ENCODE measurements around the gene NOX5.

Gene NOX5

DNA sequence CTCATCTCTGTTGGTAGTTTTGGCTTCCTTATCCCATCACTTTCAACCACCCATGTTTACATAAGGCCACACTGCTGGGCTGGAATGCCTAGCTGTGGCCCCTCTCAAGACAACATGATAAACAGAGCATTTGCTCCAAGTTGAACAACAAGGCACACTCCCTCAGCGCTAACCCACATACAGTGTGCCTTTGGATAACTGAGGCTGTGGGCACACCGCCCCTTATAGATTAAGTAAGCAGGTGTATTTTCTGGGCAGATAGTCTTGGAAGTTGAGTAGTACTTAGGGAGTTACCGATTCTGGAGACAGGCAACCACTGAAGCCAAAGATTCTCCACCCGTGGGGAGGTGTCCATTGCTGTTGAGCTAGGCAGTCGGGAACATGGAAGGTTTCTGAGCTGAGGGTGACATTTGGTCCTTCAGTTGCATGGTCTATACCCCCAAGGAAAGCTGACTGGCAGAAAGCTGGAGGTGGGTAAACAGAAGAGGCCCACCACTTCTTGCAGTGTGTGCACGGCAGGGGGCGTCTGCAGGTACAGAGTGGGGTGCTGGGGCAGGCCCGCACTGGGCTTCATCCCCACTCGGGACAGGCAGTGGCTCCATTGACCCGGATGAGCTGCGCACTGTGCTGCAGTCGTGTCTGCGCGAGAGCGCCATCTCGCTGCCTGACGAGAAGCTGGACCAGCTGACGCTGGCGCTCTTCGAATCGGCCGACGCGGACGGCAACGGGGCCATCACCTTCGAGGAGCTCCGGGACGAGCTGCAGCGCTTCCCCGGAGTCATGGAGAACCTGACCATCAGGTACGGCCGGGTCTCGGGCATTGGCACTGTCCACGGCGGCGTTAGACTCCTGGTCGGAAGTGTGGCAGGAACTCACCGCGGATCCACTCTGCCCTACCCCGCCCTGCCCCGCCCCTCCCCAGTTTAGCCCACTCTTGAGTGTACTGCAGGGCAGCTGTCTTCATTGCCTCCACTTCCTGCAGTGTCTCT is 16.8 kb downstream of the NOX5 start:
- Mint-ChIP-seq H3K4me1 (no peaks in the 10 kb centered on the region), H3K27ac (no peak overlapping the region), H3K4me3 (peak overlapping the region; percentile 71), H3K36me3 (ENCODE audit: low read depth) (no peaks in the 10 kb centered on the region), H3K9me3 (no peaks in the 10 kb centered on the region), H3K27me3 (ENCODE audit: low read depth, poor library complexity) (peaks cover 33% of the 10 kb centered on the region)
- DNase-seq = peak; percentile 60
- TF ChIP-seq, protein P1, sequence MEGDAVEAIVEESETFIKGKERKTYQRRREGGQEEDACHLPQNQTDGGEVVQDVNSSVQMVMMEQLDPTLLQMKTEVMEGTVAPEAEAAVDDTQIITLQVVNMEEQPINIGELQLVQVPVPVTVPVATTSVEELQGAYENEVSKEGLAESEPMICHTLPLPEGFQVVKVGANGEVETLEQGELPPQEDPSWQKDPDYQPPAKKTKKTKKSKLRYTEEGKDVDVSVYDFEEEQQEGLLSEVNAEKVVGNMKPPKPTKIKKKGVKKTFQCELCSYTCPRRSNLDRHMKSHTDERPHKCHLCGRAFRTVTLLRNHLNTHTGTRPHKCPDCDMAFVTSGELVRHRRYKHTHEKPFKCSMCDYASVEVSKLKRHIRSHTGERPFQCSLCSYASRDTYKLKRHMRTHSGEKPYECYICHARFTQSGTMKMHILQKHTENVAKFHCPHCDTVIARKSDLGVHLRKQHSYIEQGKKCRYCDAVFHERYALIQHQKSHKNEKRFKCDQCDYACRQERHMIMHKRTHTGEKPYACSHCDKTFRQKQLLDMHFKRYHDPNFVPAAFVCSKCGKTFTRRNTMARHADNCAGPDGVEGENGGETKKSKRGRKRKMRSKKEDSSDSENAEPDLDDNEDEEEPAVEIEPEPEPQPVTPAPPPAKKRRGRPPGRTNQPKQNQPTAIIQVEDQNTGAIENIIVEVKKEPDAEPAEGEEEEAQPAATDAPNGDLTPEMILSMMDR (IDR thresholded peaks at IDR 0.05) = peak; percentile 43

DNA sequence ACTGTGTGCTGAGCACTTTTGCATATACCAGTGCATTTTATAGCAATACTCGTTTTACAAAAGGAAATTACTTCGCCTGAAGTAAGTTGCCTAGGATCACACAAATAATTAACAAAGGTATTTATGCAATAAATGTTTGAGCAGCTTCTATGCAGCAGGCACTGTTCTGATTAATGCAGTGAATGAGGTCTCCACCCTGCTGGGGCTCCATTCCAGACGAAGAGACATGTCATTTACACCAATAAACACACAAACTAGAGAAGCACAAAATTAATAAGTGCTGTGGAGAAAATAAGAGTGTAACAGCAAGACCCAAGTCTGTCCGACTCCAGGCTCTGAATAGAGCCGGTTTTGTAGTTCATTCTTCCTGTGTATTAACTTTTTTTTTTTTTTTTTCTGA is 17.5 kb downstream of the NOX5 start:
- H3K4me1 Mint-ChIP-seq = no peaks in the 10 kb centered on the region
- no peaks in the 10 kb centered on the region for H3K9me3 Mint-ChIP-seq
- peak overlapping the region; percentile 71 for H3K4me3 Mint-ChIP-seq
- H3K27ac Mint-ChIP-seq = no peak overlapping the region
- H3K36me3 Mint-ChIP-seq (ENCODE audit: low read depth) = no peaks in the 10 kb centered on the region
- peaks cover 30% of the 10 kb centered on the region for H3K27me3 Mint-ChIP-seq (ENCODE audit: low read depth, poor library complexity)
- TF ChIP-seq, protein P1 (IDR thresholded peaks at IDR 0.05) = no peak
- DNase-seq = no peak

DNA sequence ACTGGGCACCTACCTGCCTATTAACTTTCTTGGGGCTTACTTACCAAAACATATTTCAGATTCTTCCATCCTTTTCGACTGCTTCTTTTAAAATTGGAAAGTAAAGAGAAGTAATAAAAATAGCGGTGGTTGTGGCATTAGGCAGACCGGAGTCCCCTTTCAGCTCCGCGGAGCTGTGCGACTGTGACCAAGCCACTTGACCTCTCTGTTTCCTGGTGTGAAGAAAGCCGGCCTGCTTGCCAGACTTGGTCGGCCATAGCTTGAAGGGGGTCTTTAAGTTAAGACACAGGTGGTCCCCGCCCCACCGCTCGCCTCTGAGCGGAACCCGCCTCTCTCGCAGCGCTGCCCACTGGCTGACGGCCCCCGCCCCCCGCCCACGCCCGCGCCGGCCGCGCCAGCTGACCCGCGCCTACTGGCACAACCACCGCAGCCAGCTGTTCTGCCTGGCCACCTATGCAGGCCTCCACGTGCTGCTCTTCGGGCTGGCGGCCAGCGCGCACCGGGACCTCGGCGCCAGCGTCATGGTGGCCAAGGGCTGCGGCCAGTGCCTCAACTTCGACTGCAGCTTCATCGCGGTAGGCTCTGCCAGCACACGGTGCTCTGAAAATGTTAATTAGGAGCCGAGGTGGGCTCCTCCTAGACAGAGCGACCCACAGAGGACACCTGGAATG is 18.3 kb downstream of the NOX5 start:
- Mint-ChIP-seq H3K9me3 (no peaks in the 10 kb centered on the region), H3K27ac (no peak overlapping the region), H3K27me3 (ENCODE audit: low read depth, poor library complexity) (peaks cover 28% of the 10 kb centered on the region), H3K4me1 (no peaks in the 10 kb centered on the region), H3K36me3 (ENCODE audit: low read depth) (no peaks in the 10 kb centered on the region), H3K4me3 (peak overlapping the region; percentile 50)
- TF ChIP-seq, protein P1 (IDR thresholded peaks at IDR 0.05) = no peak
- no peak for DNase-seq

DNA sequence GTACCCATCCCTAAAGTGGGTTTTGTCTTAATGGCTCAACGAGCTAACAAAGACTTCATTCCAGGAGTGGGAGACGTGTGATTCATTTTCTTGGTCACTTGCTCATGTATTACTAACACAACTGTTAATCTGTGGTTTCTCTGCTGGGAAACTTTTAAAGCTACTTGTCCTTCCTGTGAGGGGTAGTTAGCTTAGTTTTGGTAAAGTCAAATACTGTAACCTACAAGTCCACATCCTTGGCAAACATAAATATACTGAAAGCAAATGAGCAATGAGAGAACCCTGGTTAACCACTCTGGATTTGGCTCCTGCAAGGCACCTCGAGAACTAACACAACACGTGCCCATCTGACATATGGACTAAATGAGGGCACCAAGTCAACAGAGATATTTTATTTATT is 19.9 kb downstream of the NOX5 start:
- Mint-ChIP-seq H3K36me3 (ENCODE audit: low read depth) (no peaks in the 10 kb centered on the region), H3K4me1 (no peaks in the 10 kb centered on the region), H3K4me3 (no peak overlapping the region), H3K27me3 (ENCODE audit: low read depth, poor library complexity) (peaks cover 37% of the 10 kb centered on the region), H3K9me3 (no peaks in the 10 kb centered on the region), H3K27ac (no peak overlapping the region)
- TF ChIP-seq, protein P1 (IDR thresholded peaks at IDR 0.05) = no peak
- no peak for DNase-seq

DNA sequence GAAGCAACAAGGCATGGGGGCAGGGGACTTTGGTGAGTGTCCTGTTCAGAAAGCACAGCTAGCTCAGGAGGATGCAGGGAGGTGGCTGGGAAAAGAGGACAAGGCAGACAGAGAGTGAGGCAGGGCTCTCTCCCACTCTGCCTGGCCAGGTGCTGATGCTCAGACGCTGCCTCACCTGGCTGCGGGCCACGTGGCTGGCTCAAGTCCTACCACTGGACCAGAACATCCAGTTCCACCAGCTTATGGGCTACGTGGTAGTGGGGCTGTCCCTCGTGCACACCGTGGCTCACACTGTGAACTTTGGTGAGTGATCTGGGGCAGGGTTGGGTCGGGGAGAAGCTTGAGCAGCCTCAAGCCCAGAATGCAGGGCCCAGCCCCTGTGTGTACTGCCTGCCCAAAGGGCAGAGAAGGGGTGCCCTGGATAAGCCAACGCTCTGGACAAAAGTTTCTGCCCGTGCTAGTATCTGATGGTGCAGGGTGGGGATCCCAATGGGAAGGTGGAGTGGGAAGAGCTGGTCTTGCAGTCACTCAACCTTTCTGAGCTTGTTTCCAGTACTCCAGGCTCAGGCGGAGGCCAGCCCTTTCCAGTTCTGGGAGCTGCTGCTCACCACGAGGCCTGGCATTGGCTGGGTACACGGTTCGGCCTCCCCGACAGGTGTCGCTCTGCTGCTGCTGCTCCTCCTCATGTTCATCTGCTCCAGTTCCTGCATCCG is 20.9 kb downstream of the NOX5 start:
- H3K4me3 Mint-ChIP-seq = no peak overlapping the region
- TF ChIP-seq, protein P1 (IDR thresholded peaks at IDR 0.05) = peak; percentile 42
- H3K36me3 Mint-ChIP-seq (ENCODE audit: low read depth) = no peaks in the 10 kb centered on the region
- H3K4me1 Mint-ChIP-seq = no peaks in the 10 kb centered on the region
- no peaks in the 10 kb centered on the region for H3K9me3 Mint-ChIP-seq
- H3K27me3 Mint-ChIP-seq (ENCODE audit: low read depth, poor library complexity) = peaks cover 41% of the 10 kb centered on the region
- H3K27ac Mint-ChIP-seq = no peak overlapping the region
- peak; percentile 50 for DNase-seq

Measured in nephron progenitor cell (in vitro differentiated cells).